ENCODE data around the gene PDZRN4. TPM values are rescaled to one million over a fixed set of nuclear protein-coding genes. Genes with fewer than 3 reads are reported as not detected.
A peak's percentile ranks its signal among the peaks of the same experiment; 100 is the strongest.

The PDZRN4 gene
- total RNA-seq, 2 donors from 2014 or later, result 0.89 to 1.6 TPM

DNA sequence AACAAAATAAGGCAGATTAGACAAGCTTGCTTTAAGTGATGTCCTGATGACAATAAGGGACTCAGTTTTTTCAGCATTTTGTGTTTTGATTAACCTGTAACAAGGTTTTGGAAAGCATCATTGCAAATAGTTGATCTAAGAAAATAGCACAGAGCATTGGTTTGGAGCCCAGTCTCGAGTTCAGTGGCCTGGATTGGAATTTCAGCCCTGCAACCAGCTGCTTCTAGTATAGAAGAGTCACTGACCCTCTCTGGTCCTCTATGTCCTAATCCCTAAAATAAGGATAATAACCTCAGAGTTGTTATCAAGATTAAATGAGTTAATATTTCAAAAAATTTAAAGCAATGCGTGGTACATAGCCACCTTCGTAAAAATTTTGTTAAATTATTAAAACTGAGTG is 25.5 kb downstream of the PDZRN4 start:
- TF ChIP-seq, protein P1, sequence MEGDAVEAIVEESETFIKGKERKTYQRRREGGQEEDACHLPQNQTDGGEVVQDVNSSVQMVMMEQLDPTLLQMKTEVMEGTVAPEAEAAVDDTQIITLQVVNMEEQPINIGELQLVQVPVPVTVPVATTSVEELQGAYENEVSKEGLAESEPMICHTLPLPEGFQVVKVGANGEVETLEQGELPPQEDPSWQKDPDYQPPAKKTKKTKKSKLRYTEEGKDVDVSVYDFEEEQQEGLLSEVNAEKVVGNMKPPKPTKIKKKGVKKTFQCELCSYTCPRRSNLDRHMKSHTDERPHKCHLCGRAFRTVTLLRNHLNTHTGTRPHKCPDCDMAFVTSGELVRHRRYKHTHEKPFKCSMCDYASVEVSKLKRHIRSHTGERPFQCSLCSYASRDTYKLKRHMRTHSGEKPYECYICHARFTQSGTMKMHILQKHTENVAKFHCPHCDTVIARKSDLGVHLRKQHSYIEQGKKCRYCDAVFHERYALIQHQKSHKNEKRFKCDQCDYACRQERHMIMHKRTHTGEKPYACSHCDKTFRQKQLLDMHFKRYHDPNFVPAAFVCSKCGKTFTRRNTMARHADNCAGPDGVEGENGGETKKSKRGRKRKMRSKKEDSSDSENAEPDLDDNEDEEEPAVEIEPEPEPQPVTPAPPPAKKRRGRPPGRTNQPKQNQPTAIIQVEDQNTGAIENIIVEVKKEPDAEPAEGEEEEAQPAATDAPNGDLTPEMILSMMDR (IDR thresholded peaks at IDR 0.05), result no peak
- Histone ChIP-seq H3K36me3 (no peaks in the 10 kb centered on the region), H3K27ac (no peak overlapping the region), H3K27me3 (no peaks in the 10 kb centered on the region), H3K9me3 (no peaks in the 10 kb centered on the region), H3K4me1 (no peaks in the 10 kb centered on the region), H3K4me3 (no peak overlapping the region)
- no peak for DNase-seq (ENCODE audit: low spot score)

DNA sequence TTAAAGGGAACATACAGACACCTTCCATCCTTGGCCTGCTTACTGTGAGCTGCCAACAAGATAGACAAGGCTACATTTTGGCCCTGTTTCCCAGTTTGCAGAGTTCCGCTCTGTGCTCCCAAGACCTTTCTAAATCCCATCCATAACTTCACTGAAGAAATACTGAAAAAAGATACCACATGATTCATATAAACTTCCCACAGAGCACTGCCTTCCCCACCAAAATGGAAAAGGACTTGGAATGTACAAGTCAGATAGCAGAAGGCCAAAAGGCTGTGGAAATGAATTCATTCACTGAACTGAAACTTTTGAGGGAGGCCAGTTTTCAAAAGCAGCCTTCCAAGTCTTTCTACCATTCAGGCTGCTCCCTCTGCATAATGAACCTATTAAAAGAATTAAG is 29.6 kb downstream of the PDZRN4 start:
- H3K9me3 ChIP-seq, result no peaks in the 10 kb centered on the region
- peak overlapping the region in 1 of 2 donors; percentile 13 for H3K27ac ChIP-seq
- H3K4me1 ChIP-seq, result no peaks in the 10 kb centered on the region
- H3K4me3 ChIP-seq, result no peak overlapping the region
- H3K27me3 ChIP-seq, result no peaks in the 10 kb centered on the region
- no peaks in the 10 kb centered on the region for H3K36me3 ChIP-seq
- TF ChIP-seq, protein P1 (IDR thresholded peaks at IDR 0.05), result no peak
- DNase-seq (ENCODE audit: low spot score), result no peak

DNA sequence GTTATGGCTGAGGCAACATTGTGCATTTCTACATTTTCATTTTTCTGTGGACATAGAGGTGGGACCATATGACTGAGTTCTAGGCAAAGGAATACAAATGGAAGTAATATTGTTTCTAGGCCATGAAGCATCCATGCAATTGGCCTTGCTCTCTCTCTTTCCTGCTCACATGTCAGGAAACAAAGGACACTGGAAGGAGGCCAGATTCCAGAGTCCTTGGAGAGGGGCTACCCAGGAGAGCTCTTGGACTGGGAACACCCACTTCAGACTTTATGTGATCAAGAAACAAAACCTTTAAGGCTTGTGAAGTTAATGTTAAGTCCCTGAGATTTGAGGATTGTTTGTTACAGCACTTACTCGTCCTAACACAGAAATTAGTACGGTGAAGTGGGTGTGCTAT is 32.8 kb downstream of the PDZRN4 start:
- no peak for DNase-seq (ENCODE audit: low spot score)
- TF ChIP-seq, protein P1 (IDR thresholded peaks at IDR 0.05), result no peak
- no peaks in the 10 kb centered on the region for H3K4me1 ChIP-seq
- no peaks in the 10 kb centered on the region for H3K36me3 ChIP-seq
- H3K4me3 ChIP-seq, result no peak overlapping the region
- H3K27me3 ChIP-seq, result no peaks in the 10 kb centered on the region
- H3K9me3 ChIP-seq, result no peaks in the 10 kb centered on the region
- no peak overlapping the region for H3K27ac ChIP-seq

DNA sequence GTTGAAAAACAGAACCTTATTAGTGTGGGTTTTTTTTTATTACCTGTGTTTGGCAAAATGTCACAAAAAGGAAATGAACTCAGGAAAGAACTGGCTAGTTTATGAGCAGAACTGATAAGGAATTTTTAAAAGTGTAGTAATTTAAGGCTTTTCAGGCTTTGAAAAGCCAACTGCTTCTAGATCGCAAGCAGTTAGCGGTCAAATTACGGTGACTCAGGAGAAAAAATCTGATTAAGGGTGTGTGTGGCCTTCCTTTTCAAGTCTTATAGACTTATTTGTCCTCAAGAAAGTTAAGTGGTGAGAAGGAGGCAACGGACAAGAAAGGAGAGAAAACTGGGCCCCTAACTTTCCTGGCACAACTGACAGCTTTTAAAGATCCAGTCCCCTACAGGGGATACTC is 33.4 kb downstream of the PDZRN4 start:
- DNase-seq (ENCODE audit: low spot score), result no peak
- H3K9me3 ChIP-seq, result no peaks in the 10 kb centered on the region
- no peak overlapping the region for H3K4me3 ChIP-seq
- TF ChIP-seq, protein P1 (IDR thresholded peaks at IDR 0.05), result no peak
- H3K27ac ChIP-seq, result no peak overlapping the region
- no peaks in the 10 kb centered on the region for H3K36me3 ChIP-seq
- no peaks in the 10 kb centered on the region for H3K4me1 ChIP-seq
- H3K27me3 ChIP-seq, result no peaks in the 10 kb centered on the region

DNA sequence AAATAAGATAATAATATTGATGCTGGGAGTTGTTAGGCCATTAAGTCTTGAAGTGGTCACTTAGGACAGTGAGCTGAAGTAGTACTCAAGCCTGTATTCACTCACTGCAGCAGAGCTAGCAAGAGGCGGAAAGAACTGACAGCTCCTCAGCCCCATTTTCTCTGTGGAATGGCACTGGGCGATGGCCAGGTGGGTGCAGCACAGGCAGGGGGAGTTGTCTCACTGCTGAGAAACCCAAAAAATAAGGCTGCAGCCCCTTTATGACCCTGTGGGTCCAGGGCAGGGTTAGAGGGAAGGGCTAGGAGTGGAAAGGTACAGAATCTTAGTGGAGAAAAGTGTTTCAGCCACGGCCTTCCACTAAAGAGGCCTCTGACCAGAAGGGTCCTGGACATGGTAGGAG is 35.5 kb downstream of the PDZRN4 start:
- Histone ChIP-seq H3K36me3 (no peaks in the 10 kb centered on the region), H3K9me3 (no peaks in the 10 kb centered on the region), H3K4me1 (no peaks in the 10 kb centered on the region), H3K27me3 (no peaks in the 10 kb centered on the region), H3K4me3 (no peak overlapping the region), H3K27ac (no peak overlapping the region)
- TF ChIP-seq, protein P1 (IDR thresholded peaks at IDR 0.05), result no peak
- no peak for DNase-seq (ENCODE audit: low spot score)

DNA sequence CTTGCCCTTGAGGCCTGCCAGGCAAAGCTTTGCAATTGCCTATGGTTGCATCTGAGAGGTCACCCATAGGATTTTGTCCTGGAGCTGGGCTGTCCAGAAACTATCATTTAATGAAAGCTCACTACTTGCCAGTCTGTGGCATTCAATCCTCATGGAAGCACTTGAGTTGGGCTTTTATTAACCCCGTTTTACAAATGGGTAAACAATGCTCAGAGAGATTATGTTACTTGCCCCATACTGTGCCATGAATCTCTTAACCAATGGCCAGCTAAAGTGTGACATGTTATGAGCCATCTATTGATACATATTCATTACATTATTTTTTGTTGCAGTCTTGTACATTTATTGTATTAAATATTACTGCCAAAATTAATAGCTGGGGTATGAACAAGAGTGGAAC is 35.9 kb downstream of the PDZRN4 start:
- no peak for DNase-seq (ENCODE audit: low spot score)
- TF ChIP-seq, protein P1 (IDR thresholded peaks at IDR 0.05), result no peak
- H3K4me3 ChIP-seq, result no peak overlapping the region

More for the DNA sequence above, 35.9 kb downstream of the PDZRN4 start:
- Histone ChIP-seq H3K27me3 (no peaks in the 10 kb centered on the region), H3K27ac (no peak overlapping the region), H3K4me1 (no peaks in the 10 kb centered on the region), H3K9me3 (no peaks in the 10 kb centered on the region), H3K36me3 (no peaks in the 10 kb centered on the region)
